A673 (cell line): ENCODE results near the gene NOCT. TPM values are rescaled to one million over a fixed set of nuclear protein-coding genes. Genes with fewer than 3 reads are reported as not detected.
"Not testable (repeated sequence)": the region's sequence is repeated elsewhere in the genome, so short reads cannot be mapped to it uniquely, and the experiment has no call there.

ENCODE experiments used
- BruUV-seq: library from RNA; stranded (reverse); fragments of 400-500 nt; replicated peaks from 2 replicates; lab custom pipeline; 2021; lab: Mats Ljungman, UMichigan
- CTCF ChIA-PET: fragments of 300-600 bp; sonication (Branson Sonifier 250); formaldehyde crosslinking; loops from one replicate; lab custom pipeline; 2022; ENCODE audit warnings: antibody characterized with exemption; lab: Charles Lee
- POLR2A ChIA-PET: fragments of 300-600 bp; sonication (Branson Sonifier 250); formaldehyde crosslinking; loops from one replicate; lab custom pipeline; 2022; ENCODE audit warnings: antibody characterized with exemption; ENCODE audit not compliant: low non-redundant PET; lab: Charles Lee
- DNase-seq: peaks from one replicate; pipeline ENCODE4 v3.0.0-alpha.2; 2015; ENCODE audit warnings: low spot score
- H3K27ac ChIP-seq: fragments of 200-600 bp; sonication (generic); 2 replicates; pipeline ENCODE4 v1.5.1; 2016; ENCODE audit warnings: mixed run types, low read depth, mild to moderate bottlenecking, mixed read lengths, antibody characterized with exemption, low read length; ENCODE audit not compliant: poor library complexity, severe bottlenecking
- H3K27me3 ChIP-seq: fragments of 200-600 bp; sonication (generic); replicated peaks from 2 replicates; pipeline ENCODE4 v1.6.1; 2017; ENCODE audit warnings: mixed run types, low read depth, mild to moderate bottlenecking, mixed read lengths, antibody characterized with exemption, low read length; ENCODE audit not compliant: insufficient read depth, poor library complexity
- H3K36me3 ChIP-seq: fragments of 200-600 bp; sonication (generic); 2 replicates; pipeline ENCODE4 v1.6.1; 2016; ENCODE audit warnings: mixed run types, mild to moderate bottlenecking, mixed read lengths, antibody characterized with exemption, low read length; ENCODE audit not compliant: insufficient read depth, poor library complexity, severe bottlenecking
- H3K4me1 ChIP-seq: fragments of 200-600 bp; sonication (generic); 2 replicates; pipeline ENCODE4 v1.6.1; 2017; ENCODE audit warnings: mixed run types, mild to moderate bottlenecking, mixed read lengths, antibody characterized with exemption, low read length; ENCODE audit not compliant: insufficient read depth, poor library complexity, severe bottlenecking
- H3K4me3 ChIP-seq: fragments of 200-600 bp; sonication (generic); 2 replicates; pipeline ENCODE4 v1.5.1; 2016; ENCODE audit warnings: low read depth, mixed run types, mild to moderate bottlenecking, mixed read lengths, low read length; ENCODE audit not compliant: poor library complexity, severe bottlenecking
- H3K9me3 ChIP-seq: fragments of 200-600 bp; sonication (generic); 2 replicates; pipeline ENCODE4 v1.6.1; 2016; ENCODE audit warnings: mixed run types, low read depth, mild to moderate bottlenecking, mixed read lengths, antibody characterized with exemption, low read length; ENCODE audit not compliant: poor library complexity, severe bottlenecking
- EZH2 ChIP-seq: fragments of 200-600 bp; sonication (generic); IDR thresholded peaks from 2 replicates; pipeline ENCODE4 v1.6.1; 2017; ENCODE audit warnings: borderline replicate concordance, low read depth, mild to moderate bottlenecking, mixed read lengths, antibody characterized with exemption, low read length; ENCODE audit not compliant: poor library complexity, severe bottlenecking
- intact Hi-C: fragments of 100-400 bp; cut with micrococcal nuclease; formaldehyde crosslinking; loops from one replicate; pipeline ENCODE4 v1.10.0; 2022; ENCODE audit not compliant: unreplicated experiment
- total RNA-seq: library from RNA; stranded (reverse); gene quantifications from 2 replicates; pipeline ENCODE4 v1.2.3, GENCODE V29; 2021
- TF ChIP-seq, protein P1 (sequence below): fragments of 300-800, 200-600 bp; sonication (generic); conservative IDR thresholded peaks from 2 replicates; pipeline ENCODE4 v1.5.1; 2017; ENCODE audit warnings: low read depth, mild to moderate bottlenecking, antibody characterized with exemption, low read length, moderate library complexity, mixed read lengths

Gene NOCT
- total RNA-seq, 1 experiment from 2014 or later: 27.6 TPM

DNA sequence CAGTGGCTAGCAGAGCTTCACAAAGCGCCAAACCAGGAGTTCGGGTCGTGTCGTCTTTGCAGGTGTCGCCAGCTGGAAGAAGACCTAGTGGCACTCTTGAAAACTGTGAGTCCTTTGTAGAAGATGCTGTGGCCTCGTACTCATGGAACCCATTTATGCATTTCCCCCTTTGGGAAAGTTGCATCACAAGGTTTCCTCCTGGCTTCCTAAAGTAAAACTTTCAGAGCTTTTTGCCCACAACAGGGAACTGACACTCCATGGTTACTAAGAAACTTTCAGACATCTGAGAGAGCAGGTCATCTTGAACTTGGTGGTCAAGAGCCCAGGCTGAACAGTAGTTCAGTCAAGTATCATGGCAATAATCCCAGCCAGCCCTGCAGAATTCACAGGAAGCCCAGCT, 15.9 kb upstream of the NOCT start:
- no peak for DNase-seq
- Histone ChIP-seq H3K27ac (no peak overlapping the region), H3K36me3 (no peaks in the 10 kb centered on the region), H3K4me1 (no peaks in the 10 kb centered on the region), H3K4me3 (no peak overlapping the region), H3K27me3 (no peaks in the 10 kb centered on the region), H3K9me3 (no peaks in the 10 kb centered on the region)
- intact Hi-C loops: no loop called here
- no TSS peak for BruUV-seq
- POLR2A ChIA-PET: no interaction called here
- CTCF ChIA-PET: no interaction called here
- TF ChIP-seq, protein P1, sequence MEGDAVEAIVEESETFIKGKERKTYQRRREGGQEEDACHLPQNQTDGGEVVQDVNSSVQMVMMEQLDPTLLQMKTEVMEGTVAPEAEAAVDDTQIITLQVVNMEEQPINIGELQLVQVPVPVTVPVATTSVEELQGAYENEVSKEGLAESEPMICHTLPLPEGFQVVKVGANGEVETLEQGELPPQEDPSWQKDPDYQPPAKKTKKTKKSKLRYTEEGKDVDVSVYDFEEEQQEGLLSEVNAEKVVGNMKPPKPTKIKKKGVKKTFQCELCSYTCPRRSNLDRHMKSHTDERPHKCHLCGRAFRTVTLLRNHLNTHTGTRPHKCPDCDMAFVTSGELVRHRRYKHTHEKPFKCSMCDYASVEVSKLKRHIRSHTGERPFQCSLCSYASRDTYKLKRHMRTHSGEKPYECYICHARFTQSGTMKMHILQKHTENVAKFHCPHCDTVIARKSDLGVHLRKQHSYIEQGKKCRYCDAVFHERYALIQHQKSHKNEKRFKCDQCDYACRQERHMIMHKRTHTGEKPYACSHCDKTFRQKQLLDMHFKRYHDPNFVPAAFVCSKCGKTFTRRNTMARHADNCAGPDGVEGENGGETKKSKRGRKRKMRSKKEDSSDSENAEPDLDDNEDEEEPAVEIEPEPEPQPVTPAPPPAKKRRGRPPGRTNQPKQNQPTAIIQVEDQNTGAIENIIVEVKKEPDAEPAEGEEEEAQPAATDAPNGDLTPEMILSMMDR: no peak
- TF ChIP-seq EZH2: no peak

DNA sequence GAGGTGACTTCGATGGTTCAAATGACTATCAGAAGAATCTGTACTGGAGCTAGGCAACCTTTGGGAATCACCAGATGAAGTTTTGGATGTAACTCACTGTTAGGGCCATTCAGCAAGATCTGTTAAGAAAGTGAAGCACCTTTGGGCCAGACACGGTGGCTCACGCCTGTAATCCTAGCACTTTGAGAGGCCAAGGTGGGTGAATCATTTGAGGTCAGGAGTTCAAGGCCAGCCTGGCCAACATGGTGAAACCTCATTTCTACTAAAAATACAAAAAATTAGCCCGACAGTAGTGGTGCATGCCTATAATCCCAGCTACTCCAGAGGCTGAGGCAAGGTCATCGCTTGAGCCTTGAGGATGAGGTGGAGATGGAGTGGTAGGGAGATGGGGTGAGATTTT, 15.4 kb upstream of the NOCT start:
- H3K4me1 ChIP-seq, intact Hi-C loops, POLR2A ChIA-PET, H3K9me3 ChIP-seq, DNase-seq, H3K27me3 ChIP-seq, H3K27ac ChIP-seq, H3K36me3 ChIP-seq, H3K4me3 ChIP-seq, CTCF ChIA-PET, BruUV-seq: not testable (repeated sequence)

DNA sequence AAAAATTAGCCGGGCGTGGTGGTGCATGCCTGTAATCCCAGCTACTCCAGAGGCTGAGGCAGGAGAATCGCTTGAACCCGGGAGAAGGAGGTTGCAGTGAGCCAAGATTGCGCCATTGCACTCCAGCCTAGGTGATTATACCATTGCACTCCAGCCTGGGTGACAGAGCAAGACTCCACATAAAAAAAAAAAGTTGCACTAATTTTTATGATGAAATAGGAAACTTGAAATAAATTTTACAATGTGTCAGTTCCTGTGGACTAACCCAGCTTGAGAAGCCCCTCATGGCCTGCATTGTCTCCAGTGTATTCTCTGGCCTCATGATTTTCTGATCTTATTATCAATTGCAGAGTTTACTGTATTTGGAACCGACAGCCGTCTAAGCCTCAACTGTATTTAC, 14.2 kb upstream of the NOCT start:
- POLR2A ChIA-PET, H3K36me3 ChIP-seq, intact Hi-C loops, H3K4me1 ChIP-seq, BruUV-seq, H3K27me3 ChIP-seq, DNase-seq, H3K4me3 ChIP-seq, CTCF ChIA-PET, H3K27ac ChIP-seq, H3K9me3 ChIP-seq: not testable (repeated sequence)

DNA sequence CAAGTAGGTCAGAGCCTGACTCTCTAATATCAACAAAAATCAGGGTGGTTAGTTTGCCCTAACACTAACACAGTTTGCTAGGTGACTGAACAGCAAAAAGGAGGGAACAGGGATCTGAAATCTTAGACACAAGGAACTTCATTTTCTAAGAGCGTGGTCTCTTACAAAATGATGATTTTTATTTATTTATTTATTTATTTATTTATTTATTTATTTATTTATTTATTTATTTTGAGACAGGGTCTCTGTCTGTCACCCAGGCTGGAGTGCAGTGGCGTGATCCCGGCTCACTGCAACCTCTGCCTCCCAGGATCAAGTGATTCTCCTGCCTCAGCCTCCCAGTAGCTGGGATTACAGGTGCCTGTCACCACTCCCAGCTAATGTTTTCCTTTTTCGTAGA, 11.9 kb upstream of the NOCT start:
- POLR2A ChIA-PET, H3K27me3 ChIP-seq, DNase-seq, intact Hi-C loops, CTCF ChIA-PET, H3K4me3 ChIP-seq, H3K27ac ChIP-seq, H3K9me3 ChIP-seq, BruUV-seq, H3K36me3 ChIP-seq, H3K4me1 ChIP-seq: not testable (repeated sequence)

DNA sequence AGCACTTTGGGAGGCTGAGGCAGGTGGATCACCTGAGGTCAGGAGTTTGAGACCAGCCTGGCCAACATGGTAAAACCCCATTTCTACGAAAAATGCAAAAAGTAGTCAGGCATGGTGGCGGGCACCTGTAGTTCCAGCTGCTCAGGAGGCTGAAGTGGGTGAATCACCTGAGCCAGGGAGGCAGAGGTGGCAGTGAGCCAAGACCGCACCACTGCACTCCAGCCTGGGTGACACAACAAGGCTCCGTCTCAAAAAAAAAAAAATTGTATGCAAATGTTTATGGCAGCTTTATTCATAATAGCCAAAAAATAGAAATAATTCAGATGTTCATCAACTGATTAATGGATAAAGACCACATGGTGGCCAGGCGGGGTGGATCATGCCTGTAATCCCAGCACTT, 9.8 kb upstream of the NOCT start:
- Histone ChIP-seq H3K4me3 (no peak overlapping the region), H3K9me3 (no peaks in the 10 kb centered on the region), H3K4me1 (no peaks in the 10 kb centered on the region), H3K27ac (no peak overlapping the region), H3K36me3 (no peaks in the 10 kb centered on the region), H3K27me3 (no peaks in the 10 kb centered on the region)
- ChIA-PET POLR2A (no interaction called here), CTCF (interaction anchor here (0.7 kb wide), 1 partner anchor 12 kb away, joined by 5 read pairs; no protein-coding TSS in a partner anchor)
- intact Hi-C loops: no loop called here
- TF ChIP-seq, protein P1: no peak
- no peak for TF ChIP-seq EZH2
- BruUV-seq: no TSS peak
- no peak for DNase-seq
